ENCODE data around the gene MAGEA4. TPM values are rescaled to one million over a fixed set of nuclear protein-coding genes. Genes with fewer than 3 reads are reported as not detected.
"Not testable (repeated sequence)": the region's sequence is repeated elsewhere in the genome, so short reads cannot be mapped to it uniquely, and the experiment has no call there.

The MAGEA4 gene
- total and polyA plus RNA-seq, 2 of the 4 experiments (the other 2 are of a cell fraction) = not detected

- H2BK15ac ChIP-seq (ENCODE audit: low read depth, low read length); BruUV-seq (replicated peaks); H3K23ac ChIP-seq (ENCODE audit: low read depth, low read length); in situ Hi-C loops (cut with MboI; ENCODE audit: low sequenced_read_pairs); H2BK5ac ChIP-seq (ENCODE audit: low read depth, low read length, poor library complexity, severe bottlenecking); H4K8ac ChIP-seq (ENCODE audit: low read depth in 2 of 2, low read length in 2 of 2); intact Hi-C loops (cut with micrococcal nuclease); POLR2A ChIA-PET (ENCODE audit: unreplicated experiment); H3K4me3 ChIP-seq (ENCODE audit: insufficient read depth, low read depth, low read length); H3K27ac ChIP-seq (ENCODE audit: insufficient read depth, low read length); H3K14ac ChIP-seq (replicated peaks; ENCODE audit: low read depth, low read length); H3K4ac ChIP-seq (ENCODE audit: low read depth, low read length); H3K56ac ChIP-seq (ENCODE audit: extremely low read depth, insufficient read depth, low read length); H2BK20ac ChIP-seq (ENCODE audit: low read depth, low read length); H4K91ac ChIP-seq (ENCODE audit: insufficient read depth, low read depth, low read length); H4K5ac ChIP-seq (ENCODE audit: low read depth, low read length); H3K9ac ChIP-seq (ENCODE audit: low read depth, low read length); H2AK9ac ChIP-seq (replicated peaks; ENCODE audit: low read depth, low read length, poor library complexity); H3K4me1 ChIP-seq (ENCODE audit: control insufficient read depth, insufficient read depth, low read length); H3K9me1 ChIP-seq (ENCODE audit: insufficient read depth, low read length); CTCF ChIA-PET; H2AK5ac ChIP-seq (ENCODE audit: low read depth, low read length); H2BK120ac ChIP-seq (ENCODE audit: low read depth, low read length); dilution Hi-C loops (cut with HindIII; ENCODE audit: low sequenced_read_pairs, unreplicated experiment); H3K79me1 ChIP-seq (ENCODE audit: low read depth in 1 of 2, low read length in 2 of 2); ATAC-seq (ENCODE audit: low read depth); DNase-seq; H3K4me2 ChIP-seq (ENCODE audit: low read depth, low read length); H2AFZ ChIP-seq (replicated peaks; ENCODE audit: low read length, poor library complexity); H3K18ac ChIP-seq (ENCODE audit: low read depth, low read length); H4K20me1 ChIP-seq (ENCODE audit: insufficient read depth, low read length); H3K27me3 ChIP-seq (ENCODE audit: control insufficient read depth, insufficient read depth, low read length); H3K36me3 ChIP-seq (ENCODE audit: control insufficient read depth, insufficient read depth, low read length): not testable (repeated sequence)
- H3K9me3 ChIP-seq (ENCODE audit: control insufficient read depth, insufficient read depth, low read length) = peaks cover 15% of the 10 kb centered on the region; the same call in 1 of the 2 replicates
- WGBS, 2 experiments (ENCODE audit: extremely low coverage in 2 of 2, insufficient read length in 1 of 2) = no CpG with 5 or more reads among the region's 18 CpGs
Measured at GRCh38 chrX:151918736-151919135, 6.0 kb downstream of the MAGEA4 start.

All from IMR-90 (cell line).